CD4-positive, alpha-beta memory T cell (primary cell): ENCODE measurements around the gene DYNC1LI1. TPM values are rescaled to one million over a fixed set of nuclear protein-coding genes. Genes with fewer than 3 reads are reported as not detected.
A peak's percentile ranks its signal among the peaks of the same experiment; 100 is the strongest.

ENCODE experiments used
- CTCF ChIA-PET: fragments of 350-600 bp; sonication (Branson Sonifier 250); formaldehyde crosslinking; loops from one replicate; lab custom pipeline; 2021; ENCODE audit warnings: inconsistent platforms; ENCODE audit not compliant: partially characterized antibody; lab: Charles Lee
- POLR2A ChIA-PET: fragments of 350-600 bp; sonication (Branson Sonifier 250); formaldehyde crosslinking; loops from one replicate; lab custom pipeline; 2021; ENCODE audit not compliant: partially characterized antibody; lab: Charles Lee
- DNase-seq, 5 donors: peaks; one replicate each; pipeline versions ENCODE4 v3.0.0 to v3.0.0-alpha.2; 2020 to 2022; ENCODE audit warnings: mixed read lengths in 1 of 5
- H3K27ac ChIP-seq: one replicate; pipeline ENCODE4 v1.7.0; 2013; ENCODE audit warnings: low read depth, low read length
- H3K27me3 ChIP-seq: 2 replicates; pipeline ENCODE4 v1.7.0; 2013; ENCODE audit warnings: mild to moderate bottlenecking, low read length, moderate library complexity; ENCODE audit not compliant: insufficient read depth
- H3K36me3 ChIP-seq: 2 replicates; pipeline ENCODE4 v1.7.0; 2013; ENCODE audit warnings: mild to moderate bottlenecking, low read length, moderate library complexity; ENCODE audit not compliant: insufficient read depth
- H3K4me1 ChIP-seq: 2 replicates; pipeline ENCODE4 v1.7.0; 2013; ENCODE audit warnings: mild to moderate bottlenecking, low read length, moderate library complexity; ENCODE audit not compliant: insufficient read depth
- H3K4me3 ChIP-seq, 2 donors: one replicate each; pipeline ENCODE4 v1.7.0; 2013; ENCODE audit warnings: low read length in 2 of 2, mild to moderate bottlenecking in 1 of 2
- H3K9me3 ChIP-seq, 2 donors: one replicate each; pipeline ENCODE4 v1.7.0; 2013; ENCODE audit warnings: low read length in 2 of 2, control low read depth in 1 of 2; ENCODE audit not compliant: control insufficient read depth in 1 of 2
- H3K27ac Mint-ChIP-seq, 7 donors: one replicate each; pipeline ENCODE4 v1.8.0; 2020 to 2021; ENCODE audit warnings: mixed read lengths in 7 of 7, mild to moderate bottlenecking in 6 of 7, inconsistent platforms in 3 of 7, moderate library complexity in 3 of 7
- H3K27me3 Mint-ChIP-seq, 2 donors: one replicate each; pipeline ENCODE4 v1.8.0; 2020 to 2021; ENCODE audit warnings: mixed read lengths in 2 of 2
- H3K36me3 Mint-ChIP-seq, 2 donors: one replicate each; pipeline ENCODE4 v1.8.0; 2020 to 2021; ENCODE audit warnings: mixed read lengths in 2 of 2, inconsistent platforms in 1 of 2, mild to moderate bottlenecking in 1 of 2
- H3K4me1 Mint-ChIP-seq, 4 donors: one replicate each; pipeline ENCODE4 v1.8.0; 2020 to 2021; ENCODE audit warnings: mixed read lengths in 4 of 4, mild to moderate bottlenecking in 1 of 4
- H3K4me3 Mint-ChIP-seq, 8 donors: one replicate each; pipeline ENCODE4 v1.8.0; 2020 to 2021; ENCODE audit warnings: mixed read lengths in 8 of 8, mild to moderate bottlenecking in 7 of 8, moderate library complexity in 6 of 8, inconsistent platforms in 3 of 8
- H3K9me3 Mint-ChIP-seq, 8 donors: one replicate each; pipeline ENCODE4 v1.8.0; 2020 to 2021; ENCODE audit warnings: mixed read lengths in 8 of 8, mild to moderate bottlenecking in 5 of 8, inconsistent platforms in 3 of 8, moderate library complexity in 1 of 8
- intact Hi-C: fragments of 100-400 bp; cut with micrococcal nuclease; formaldehyde crosslinking; loops from one replicate; pipeline ENCODE4 v1.15.1; 2023
- polyA plus RNA-seq, 2 donors: library from polyadenylated mRNA; unstranded; fragments of 300-500 nt; fragmentation: Illumina TruSeq; gene quantifications; one replicate each; pipeline ENCODE4 v1.2.3, GENCODE V29; 2021
- total RNA-seq, 2 experiments: library from RNA; stranded (reverse); gene quantifications; one replicate each; pipeline ENCODE4 v1.2.3, GENCODE V29; 2021

The DYNC1LI1 gene
- total and polyA plus RNA-seq, 4 experiments from 2014 or later: 25.1 to 30.1 (median 28.7) TPM

DNA sequence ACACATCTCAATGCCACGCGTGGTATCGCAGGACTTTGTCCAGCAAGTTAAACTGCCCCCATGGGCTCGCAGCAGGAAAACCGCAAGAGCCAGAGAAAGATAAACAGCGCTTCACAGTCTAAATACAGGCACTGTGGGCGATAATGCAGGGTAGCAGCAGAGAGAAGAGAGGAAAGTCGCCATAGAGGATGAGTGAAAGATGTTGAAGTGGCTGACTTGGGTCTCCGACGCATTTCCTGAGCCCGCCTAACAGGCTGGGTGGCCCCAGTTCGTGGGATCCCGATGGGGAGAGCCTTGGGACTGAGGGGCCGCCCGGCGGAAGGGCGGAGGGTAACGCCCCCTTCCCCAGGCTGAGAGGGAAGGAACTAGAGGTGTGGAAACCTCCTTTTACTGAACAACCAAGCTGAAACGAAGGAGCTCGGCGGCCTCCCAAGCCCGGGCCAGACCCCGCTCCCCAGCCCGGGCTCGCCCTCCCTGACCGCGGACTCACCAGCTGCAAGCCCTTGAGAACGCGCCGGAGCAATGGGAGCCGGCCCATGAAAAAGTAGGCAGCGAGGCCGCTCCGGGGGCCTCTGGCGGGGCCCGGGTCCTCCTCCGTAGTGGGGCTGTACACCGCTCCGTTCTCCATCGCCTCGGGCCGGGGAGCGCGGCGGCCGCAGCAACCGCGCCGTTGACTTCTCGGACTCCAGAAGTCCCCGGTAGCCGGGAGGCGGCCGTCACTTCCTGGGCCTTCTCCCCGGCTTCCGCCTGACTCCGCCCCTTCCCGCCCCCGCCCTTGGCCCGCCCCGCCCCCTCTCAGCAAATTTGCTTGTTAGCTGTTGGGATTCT is 68.3 kb downstream of the DYNC1LI1 start, which contains the start of gene CMTM6:
CMTM6 (minus strand) TSS at position 735 of the 828 bp plus-strand sequence; CDS start at position 628, 107 bp downstream.
- H3K36me3 ChIP-seq: no peaks in the 10 kb centered on the region
- H3K27ac Mint-ChIP-seq: peak within 1 kb of the TSS; percentile 77 to 99 (median 98)
- CTCF ChIA-PET: interaction anchor here (1.0 to 3.6 kb wide), 12 partner anchors 7 to 326 kb away, joined by 3 to 16 read pairs (median 4); no protein-coding TSS in a partner anchor
- H3K36me3 Mint-ChIP-seq: peaks cover 9 to 17% of the 10 kb centered on the region in 2 donors
- intact Hi-C loops: loop anchor here (1.0 to 10.0 kb wide), 4 partner anchors 40 to 968 kb away; partner anchors contain the start of genes CNOT10, DYNC1LI1 and STT3B
- peaks cover 24 to 51% (median 36%) of the 10 kb centered on the region in 4 donors for H3K4me1 Mint-ChIP-seq
- POLR2A ChIA-PET: interaction anchor here (0.8 to 2.2 kb wide), 8 partner anchors 8 to 111 kb away, joined by 3 to 8 read pairs (median 4); partner anchors contain the start of gene CMTM7
- H3K9me3 ChIP-seq: no peaks in the 10 kb centered on the region
- no peaks in the 10 kb centered on the region for H3K27me3 Mint-ChIP-seq
- H3K4me1 ChIP-seq: peaks cover 46% of the 10 kb centered on the region
- H3K4me3 ChIP-seq: peak within 1 kb of the TSS; percentile 82 to 89
- peak; percentile 69 to 80 (median 74) for DNase-seq
- peak within 1 kb of the TSS; percentile 98 for H3K27ac ChIP-seq
- H3K4me3 Mint-ChIP-seq: peak within 1 kb of the TSS; percentile 91 to 99 (median 96)
- H3K27me3 ChIP-seq: no peaks in the 10 kb centered on the region
- H3K9me3 Mint-ChIP-seq: no peaks in the 10 kb centered on the region

- Mint-ChIP-seq H3K9me3 (no peaks in the 10 kb centered on the region), H3K4me1 (peaks cover 26 to 55% (median 38%) of the 10 kb centered on the region in 4 donors), H3K27ac (peak overlapping the region; percentile 77 to 99 (median 96)), H3K36me3 (peaks cover 10 to 18% of the 10 kb centered on the region in 2 donors), H3K27me3 (no peaks in the 10 kb centered on the region), H3K4me3 (peak overlapping the region; percentile 91 to 99 (median 96))
- DNase-seq: peak in 1 of 5 donors; percentile 4
- Histone ChIP-seq H3K36me3 (no peaks in the 10 kb centered on the region), H3K27me3 (no peaks in the 10 kb centered on the region), H3K4me3 (peak overlapping the region; percentile 82 to 89), H3K27ac (peak overlapping the region; percentile 98), H3K9me3 (no peaks in the 10 kb centered on the region), H3K4me1 (peaks cover 48% of the 10 kb centered on the region)
- intact Hi-C loops: loop anchor here (1.0 to 10.0 kb wide), 4 partner anchors 39 to 967 kb away; partner anchors contain the start of genes CNOT10, DYNC1LI1 and STT3B
- POLR2A ChIA-PET: interaction anchor here (0.9 to 2.2 kb wide), 7 partner anchors 9 to 110 kb away, joined by 3 to 8 read pairs (median 3); partner anchors contain the start of gene CMTM7
- CTCF ChIA-PET: interaction anchor here (1.0 to 3.6 kb wide), 13 partner anchors 8 to 326 kb away, joined by 3 to 16 read pairs (median 4); no protein-coding TSS in a partner anchor
These were observed 68.9 kb downstream of the DYNC1LI1 start for GRCh38 chr3:32501783-32502117.

- H3K4me1 ChIP-seq: peaks cover 54% of the 10 kb centered on the region
- Mint-ChIP-seq H3K36me3 (peaks cover 13 to 20% of the 10 kb centered on the region in 2 donors), H3K4me1 (peaks cover 31 to 61% (median 43%) of the 10 kb centered on the region in 4 donors), H3K27ac (peak overlapping the region; percentile 77 to 99 (median 96)), H3K27me3 (no peaks in the 10 kb centered on the region), H3K4me3 (peak overlapping the region; percentile 91 to 99 (median 96)), H3K9me3 (no peaks in the 10 kb centered on the region)
- peak overlapping the region; percentile 98 for H3K27ac ChIP-seq
- POLR2A ChIA-PET: interaction anchor here (0.6 to 2.2 kb wide), 6 partner anchors 9 to 280 kb away, joined by 3 to 8 read pairs (median 4); partner anchors contain the start of gene CMTM7
- CTCF ChIA-PET: interaction anchor here (1.0 to 3.6 kb wide), 12 partner anchors 9 to 325 kb away, joined by 3 to 16 read pairs (median 4); no protein-coding TSS in a partner anchor
- H3K9me3 ChIP-seq: no peaks in the 10 kb centered on the region
- no peaks in the 10 kb centered on the region for H3K27me3 ChIP-seq
- H3K36me3 ChIP-seq: no peaks in the 10 kb centered on the region
- DNase-seq: peak in 1 of 5 donors; percentile 11
- H3K4me3 ChIP-seq: peak overlapping the region; percentile 82 to 89
- intact Hi-C loops: loop anchor here (5.0 to 10.0 kb wide), 2 partner anchors 39 to 966 kb away; partner anchors contain the start of gene STT3B
These were observed 69.5 kb downstream of the DYNC1LI1 start for GRCh38 chr3:32500880-32501782.

DNA sequence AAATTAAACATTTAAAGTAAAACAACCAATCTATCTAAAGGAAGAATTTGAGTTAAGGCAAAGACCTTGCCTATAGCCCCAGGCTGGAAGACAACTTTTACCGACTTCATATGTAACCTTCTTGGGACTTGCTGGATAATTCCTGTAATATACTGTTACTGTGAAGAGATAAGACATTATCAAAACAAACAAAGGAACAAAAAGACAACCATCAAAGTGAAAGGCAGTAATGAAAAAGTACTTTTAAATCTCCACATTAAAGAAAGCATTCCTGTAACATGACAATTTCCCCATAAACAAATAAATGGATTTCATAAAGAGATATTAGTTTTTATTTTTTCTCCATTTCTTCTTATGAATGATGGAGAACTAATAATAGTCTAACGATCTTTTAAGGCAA is 70.4 kb downstream of the DYNC1LI1 start:
- Histone ChIP-seq H3K4me3 (peak overlapping the region in 1 of 2 donors; percentile 82), H3K9me3 (no peaks in the 10 kb centered on the region), H3K4me1 (peaks cover 62% of the 10 kb centered on the region), H3K27ac (no peak overlapping the region), H3K27me3 (no peaks in the 10 kb centered on the region), H3K36me3 (no peaks in the 10 kb centered on the region)
- H3K4me1 Mint-ChIP-seq: peaks cover 33 to 69% (median 46%) of the 10 kb centered on the region in 4 donors
- H3K27me3 Mint-ChIP-seq: no peaks in the 10 kb centered on the region
- H3K27ac Mint-ChIP-seq: peak overlapping the region in 5 of 7 donors; percentile 2 to 78 (median 18)
- H3K4me3 Mint-ChIP-seq: peak overlapping the region in 6 of 8 donors; percentile 70 to 98 (median 96)
- ChIA-PET CTCF (interaction anchor here (2.0 to 3.6 kb wide), 2 partner anchors 9 to 32 kb away, joined by 5 to 16 read pairs; no protein-coding TSS in a partner anchor), POLR2A (no interaction called here)
- intact Hi-C loops: loop anchor here (5.0 to 10.0 kb wide), 2 partner anchors 38 to 965 kb away; partner anchors contain the start of gene STT3B
- no peaks in the 10 kb centered on the region for H3K9me3 Mint-ChIP-seq
- DNase-seq: no peak
- H3K36me3 Mint-ChIP-seq: peaks cover 13 to 25% of the 10 kb centered on the region in 2 donors

DNA sequence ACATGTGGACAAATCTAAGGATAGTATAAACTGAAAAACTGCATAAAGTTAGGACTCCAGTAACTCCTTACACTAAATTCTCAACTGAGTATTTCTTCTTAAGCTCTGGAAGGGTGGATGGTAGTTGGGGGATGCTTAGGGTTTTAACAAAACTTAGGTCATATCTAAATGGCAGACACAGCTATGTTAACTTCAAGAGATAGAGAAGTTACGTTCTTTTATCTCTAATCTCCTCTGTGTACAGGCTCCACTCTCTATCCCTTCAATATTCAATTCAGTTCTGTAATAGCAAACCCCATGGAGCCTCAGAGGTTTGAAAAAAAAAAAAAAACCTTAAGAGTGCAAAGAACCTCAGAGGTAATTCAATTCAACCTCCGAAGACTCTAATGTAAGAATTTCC is 71.1 kb downstream of the DYNC1LI1 start:
- no peaks in the 10 kb centered on the region for H3K27me3 ChIP-seq
- Mint-ChIP-seq H3K27me3 (no peaks in the 10 kb centered on the region), H3K9me3 (no peaks in the 10 kb centered on the region), H3K4me3 (peak overlapping the region in 5 of 8 donors; percentile 36 to 97 (median 70)), H3K4me1 (peaks cover 33 to 72% (median 48%) of the 10 kb centered on the region in 4 donors), H3K27ac (peak overlapping the region in 4 of 7 donors; percentile 1 to 49 (median 16)), H3K36me3 (peaks cover 13 to 25% of the 10 kb centered on the region in 2 donors)
- DNase-seq: no peak
- ChIA-PET POLR2A (no interaction called here), CTCF (interaction anchor here (1.0 to 4.6 kb wide), 3 partner anchors 11 to 32 kb away, joined by 3 to 16 read pairs (median 16); no protein-coding TSS in a partner anchor)
- peaks cover 68% of the 10 kb centered on the region for H3K4me1 ChIP-seq
- no peak overlapping the region for H3K27ac ChIP-seq
- intact Hi-C loops: no loop called here
- H3K9me3 ChIP-seq: no peaks in the 10 kb centered on the region
- no peaks in the 10 kb centered on the region for H3K36me3 ChIP-seq
- H3K4me3 ChIP-seq: no peak overlapping the region

GRCh38 chr3:32498992-32499391 is 71.7 kb downstream of the DYNC1LI1 start:
- Mint-ChIP-seq H3K27ac (peak overlapping the region in 1 of 7 donors; percentile 49), H3K4me3 (peak overlapping the region in 1 of 8 donors; percentile 11), H3K27me3 (no peaks in the 10 kb centered on the region), H3K4me1 (peaks cover 33 to 72% (median 48%) of the 10 kb centered on the region in 4 donors), H3K9me3 (no peaks in the 10 kb centered on the region), H3K36me3 (peaks cover 13 to 25% of the 10 kb centered on the region in 2 donors)
- Histone ChIP-seq H3K27ac (no peak overlapping the region), H3K9me3 (no peaks in the 10 kb centered on the region), H3K27me3 (no peaks in the 10 kb centered on the region), H3K4me1 (peaks cover 74% of the 10 kb centered on the region), H3K36me3 (no peaks in the 10 kb centered on the region), H3K4me3 (no peak overlapping the region)
- ChIA-PET CTCF (interaction anchor here (1.0 to 4.6 kb wide), 3 partner anchors 11 to 31 kb away, joined by 3 to 16 read pairs (median 16); no protein-coding TSS in a partner anchor), POLR2A (no interaction called here)
- no peak for DNase-seq
- intact Hi-C loops: no loop called here
